ENCODE data around the gene MAB21L4.

DNA sequence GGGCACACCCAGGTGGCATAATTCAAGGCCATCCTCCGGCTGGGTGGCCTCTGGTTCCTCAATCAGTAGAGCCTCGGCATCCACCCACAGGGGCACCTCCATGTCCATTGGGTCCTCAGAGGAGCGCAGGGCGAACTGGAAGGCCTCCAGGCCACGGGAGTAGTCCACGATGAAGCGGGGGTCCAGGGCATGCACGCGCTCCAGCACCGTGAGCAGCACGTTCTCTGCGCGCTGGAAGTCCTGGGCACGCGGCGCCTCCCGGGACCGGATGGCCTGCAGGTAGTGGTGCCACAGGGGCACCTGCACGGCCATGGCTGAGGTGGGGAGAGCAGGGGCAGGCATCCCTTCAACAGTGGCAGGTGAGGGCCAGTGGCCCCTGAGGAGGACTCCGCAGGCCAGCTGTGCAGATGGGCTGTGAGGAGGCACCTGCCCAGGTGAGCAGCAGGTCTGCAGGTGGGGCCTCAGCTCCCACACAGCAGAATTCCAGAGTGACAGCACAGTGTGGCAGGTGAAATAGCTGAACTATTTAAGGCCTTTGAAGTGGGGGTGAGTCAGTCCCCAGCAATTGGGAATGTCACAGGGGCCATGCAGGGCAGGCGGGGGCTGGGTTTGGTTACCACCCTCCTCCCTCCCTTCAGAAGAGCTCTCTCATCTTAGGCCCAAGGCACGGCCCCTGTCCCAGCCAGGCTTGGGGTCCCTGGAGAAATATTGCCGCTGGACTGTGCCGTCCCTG is at the start of gene MAB21L4:
- TF ChIP-seq, protein P1, sequence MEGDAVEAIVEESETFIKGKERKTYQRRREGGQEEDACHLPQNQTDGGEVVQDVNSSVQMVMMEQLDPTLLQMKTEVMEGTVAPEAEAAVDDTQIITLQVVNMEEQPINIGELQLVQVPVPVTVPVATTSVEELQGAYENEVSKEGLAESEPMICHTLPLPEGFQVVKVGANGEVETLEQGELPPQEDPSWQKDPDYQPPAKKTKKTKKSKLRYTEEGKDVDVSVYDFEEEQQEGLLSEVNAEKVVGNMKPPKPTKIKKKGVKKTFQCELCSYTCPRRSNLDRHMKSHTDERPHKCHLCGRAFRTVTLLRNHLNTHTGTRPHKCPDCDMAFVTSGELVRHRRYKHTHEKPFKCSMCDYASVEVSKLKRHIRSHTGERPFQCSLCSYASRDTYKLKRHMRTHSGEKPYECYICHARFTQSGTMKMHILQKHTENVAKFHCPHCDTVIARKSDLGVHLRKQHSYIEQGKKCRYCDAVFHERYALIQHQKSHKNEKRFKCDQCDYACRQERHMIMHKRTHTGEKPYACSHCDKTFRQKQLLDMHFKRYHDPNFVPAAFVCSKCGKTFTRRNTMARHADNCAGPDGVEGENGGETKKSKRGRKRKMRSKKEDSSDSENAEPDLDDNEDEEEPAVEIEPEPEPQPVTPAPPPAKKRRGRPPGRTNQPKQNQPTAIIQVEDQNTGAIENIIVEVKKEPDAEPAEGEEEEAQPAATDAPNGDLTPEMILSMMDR (IDR thresholded peaks at IDR 0.05), result no peak
- TF ChIP-seq POLR2A (IDR thresholded peaks at IDR 0.05), result no peak
